ENCODE data around the gene ADAMTSL5. TPM values are rescaled to one million over a fixed set of nuclear protein-coding genes. Genes with fewer than 3 reads are reported as not detected.

Gene ADAMTSL5
- total and polyA plus RNA-seq, 2 of the 13 experiments (the other 11 are each of a cell fraction or from before 2014, with no cell fraction given), result 0.60 to 2.7 TPM

DNA sequence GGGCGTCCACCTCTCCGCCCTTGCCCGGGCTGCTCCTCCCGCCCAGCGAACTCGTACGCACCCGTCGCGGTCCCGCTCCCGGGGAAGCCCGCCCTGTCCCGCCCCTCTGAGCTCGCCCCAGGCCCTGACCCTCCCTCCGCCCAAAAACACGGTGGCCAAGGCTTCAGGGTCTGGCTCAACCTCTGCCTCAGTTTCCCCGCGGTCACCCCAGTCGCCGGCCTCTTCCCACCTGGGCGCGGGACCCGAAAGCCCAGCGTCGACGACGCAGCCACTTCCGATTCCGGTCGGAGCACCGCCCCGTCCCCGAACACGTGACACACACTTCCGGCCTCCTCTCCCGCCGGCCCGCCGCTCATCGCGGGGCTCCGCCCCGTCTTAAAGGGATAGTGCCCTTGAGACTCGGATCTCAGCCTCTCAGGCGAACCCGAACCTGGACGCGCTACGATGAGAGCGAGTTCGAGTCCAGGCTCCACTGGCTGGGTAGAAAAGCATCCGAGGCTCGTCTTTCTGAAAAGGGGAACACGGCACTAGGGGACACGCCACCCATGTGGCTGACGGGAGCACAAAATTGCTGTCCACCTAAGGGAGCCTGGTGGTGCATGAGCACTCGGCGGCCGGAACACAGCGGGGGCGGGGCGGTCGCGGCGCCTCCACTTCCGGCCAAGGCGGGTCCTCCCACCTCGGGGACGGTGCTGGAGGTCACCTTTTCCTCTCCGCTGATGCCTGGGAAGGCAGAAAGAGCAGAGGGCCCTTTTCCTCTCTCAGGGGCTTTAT is 33.7 kb downstream of the ADAMTSL5 start, which contains the start of gene C19orf25 (continued):
- no peak for TF ChIP-seq ZNF432 (CRISPR knock-in tag; IDR thresholded peaks at IDR 0.05; ENCODE audit: borderline replicate concordance)
- peak; percentile 84 for TF ChIP-seq ZNF574 (CRISPR knock-in tag; IDR thresholded peaks at IDR 0.05)
- TF ChIP-seq ZNF878 (CRISPR knock-in tag; IDR thresholded peaks at IDR 0.05), result no peak
- TF ChIP-seq FOXJ3 (CRISPR knock-in tag; IDR thresholded peaks at IDR 0.05; ENCODE audit: borderline replicate concordance), result no peak
- TF ChIP-seq TSC22D2 (CRISPR knock-in tag; IDR thresholded peaks at IDR 0.05; ENCODE audit: borderline replicate concordance), result peak; percentile 43; the same call in 1 of the 2 replicates
- TF ChIP-seq TRIM24 (CRISPR knock-in tag; IDR thresholded peaks at IDR 0.05), result no peak
- no peak for TF ChIP-seq ZXDC (CRISPR knock-in tag; IDR thresholded peaks at IDR 0.05)
- no peak for TF ChIP-seq ZNF160 (CRISPR knock-in tag; IDR thresholded peaks at IDR 0.05)
- TF ChIP-seq ZNF138 (CRISPR knock-in tag; IDR thresholded peaks at IDR 0.05; ENCODE audit: low read depth), result no peak
- TF ChIP-seq ZSCAN25 (CRISPR knock-in tag; IDR thresholded peaks at IDR 0.05), result no peak
- peak; percentile 96 for TF ChIP-seq GABPB1 (CRISPR knock-in tag; IDR thresholded peaks at IDR 0.05)
- no peak; the same call in 1 of the 2 replicates for TF ChIP-seq ZNF713 (CRISPR knock-in tag; IDR thresholded peaks at IDR 0.05)
- TF ChIP-seq TOPORS (CRISPR knock-in tag; IDR thresholded peaks at IDR 0.05), result peak; percentile 21; the same call in 1 of the 2 replicates
- peak; percentile 79; the same call in 1 of the 2 replicates for TF ChIP-seq CHD4 (IDR thresholded peaks at IDR 0.05; ENCODE audit: borderline replicate concordance, low read length)
- no peak; the same call in 1 of the 2 replicates for TF ChIP-seq THRA (CRISPR knock-in tag; IDR thresholded peaks at IDR 0.05; ENCODE audit: borderline replicate concordance)
- TF ChIP-seq, protein P1, sequence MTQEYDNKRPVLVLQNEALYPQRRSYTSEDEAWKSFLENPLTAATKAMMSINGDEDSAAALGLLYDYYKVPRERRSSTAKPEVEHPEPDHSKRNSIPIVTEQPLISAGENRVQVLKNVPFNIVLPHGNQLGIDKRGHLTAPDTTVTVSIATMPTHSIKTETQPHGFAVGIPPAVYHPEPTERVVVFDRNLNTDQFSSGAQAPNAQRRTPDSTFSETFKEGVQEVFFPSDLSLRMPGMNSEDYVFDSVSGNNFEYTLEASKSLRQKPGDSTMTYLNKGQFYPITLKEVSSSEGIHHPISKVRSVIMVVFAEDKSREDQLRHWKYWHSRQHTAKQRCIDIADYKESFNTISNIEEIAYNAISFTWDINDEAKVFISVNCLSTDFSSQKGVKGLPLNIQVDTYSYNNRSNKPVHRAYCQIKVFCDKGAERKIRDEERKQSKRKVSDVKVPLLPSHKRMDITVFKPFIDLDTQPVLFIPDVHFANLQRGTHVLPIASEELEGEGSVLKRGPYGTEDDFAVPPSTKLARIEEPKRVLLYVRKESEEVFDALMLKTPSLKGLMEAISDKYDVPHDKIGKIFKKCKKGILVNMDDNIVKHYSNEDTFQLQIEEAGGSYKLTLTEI (CRISPR knock-in tag; conservative IDR thresholded peaks at IDR 0.05), result no peak
- TF ChIP-seq ONECUT2 (CRISPR knock-in tag; IDR thresholded peaks at IDR 0.05), result no peak
- no peak for TF ChIP-seq THAP8 (CRISPR knock-in tag; IDR thresholded peaks at IDR 0.05; ENCODE audit: borderline replicate concordance)

All from HepG2 (cell line).